NCI-H82 treated with DMSO at 0.1 percent for 48 hours (cell line): ENCODE results near the gene BRPF3.

Source experiments
- DNase-seq: peaks from one replicate; lab custom pipeline; 2025; ENCODE audit not compliant: unreplicated experiment; lab: John Stamatoyannopoulos, UW

Gene BRPF3

DNA sequence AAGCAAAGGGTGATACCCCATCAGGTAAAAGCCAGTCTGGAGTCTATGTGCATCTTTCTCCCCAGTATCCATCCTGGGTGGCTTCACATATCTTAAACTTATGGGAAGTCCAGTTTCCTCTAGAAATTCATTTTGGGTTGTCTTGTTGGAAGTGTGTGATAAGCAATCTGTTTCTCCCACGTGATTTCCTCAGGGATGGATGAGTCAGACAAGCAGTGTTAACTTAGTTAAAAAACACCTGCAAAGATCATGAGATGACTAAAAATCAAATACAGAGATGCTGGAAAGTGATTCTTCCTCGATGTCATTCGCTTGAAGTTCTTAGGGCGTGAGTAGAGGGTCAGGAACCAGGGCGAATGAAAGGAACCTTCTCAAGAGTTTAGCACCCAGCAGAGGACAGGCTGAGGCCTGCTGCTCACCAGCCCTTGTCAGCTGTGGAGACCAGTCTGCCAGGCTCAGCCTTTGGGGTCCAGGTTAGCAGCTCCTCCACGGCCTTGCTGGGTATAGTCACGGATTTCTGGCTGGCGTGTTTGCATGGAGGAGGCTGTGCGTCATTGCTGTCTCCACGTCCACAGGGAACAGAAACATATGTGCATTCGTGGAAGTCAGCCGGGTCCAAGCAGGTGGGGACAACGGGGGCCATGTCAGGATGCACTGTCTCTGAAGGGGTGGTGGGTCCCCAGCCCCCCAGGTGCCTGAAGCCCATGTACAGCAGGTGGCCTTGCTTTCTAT, 70.5 kb downstream of the BRPF3 start:
- DNase-seq, result no peak

DNA sequence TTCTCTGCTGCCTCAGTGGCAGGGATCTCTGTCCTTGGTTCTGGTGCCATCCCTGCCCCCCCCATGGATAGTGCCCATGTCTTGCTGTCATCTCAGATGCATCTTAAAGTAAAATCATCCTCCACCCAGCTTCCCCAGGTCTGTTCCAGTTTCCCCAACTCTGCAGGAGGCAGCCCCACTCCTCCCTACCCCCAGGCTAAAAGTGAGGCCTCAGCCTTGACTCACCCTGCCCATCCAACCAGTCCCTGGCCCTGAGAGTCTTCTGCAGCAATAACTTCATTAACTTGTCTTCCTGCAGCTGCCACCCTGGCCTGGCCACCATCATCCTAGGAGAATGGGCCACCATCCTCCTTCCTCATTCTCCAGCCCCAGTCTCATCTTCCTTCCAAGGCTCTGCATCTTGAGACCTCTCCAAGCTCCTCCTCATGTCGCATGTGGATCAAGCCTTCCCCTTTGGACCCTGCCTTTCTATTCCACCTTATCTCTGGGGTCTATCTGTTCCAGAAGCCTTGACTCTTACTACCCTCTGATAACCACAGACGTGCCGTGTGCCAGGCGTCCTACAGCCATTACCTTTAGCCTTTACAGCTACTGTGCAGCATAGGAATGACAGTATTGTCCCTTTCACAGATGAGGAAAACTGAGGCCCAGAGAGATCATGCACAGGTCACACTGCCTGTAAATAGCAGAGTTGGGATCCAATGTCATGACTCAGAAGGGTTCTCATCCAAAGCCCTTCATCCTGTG, 71.4 kb downstream of the BRPF3 start:
- DNase-seq, result no peak

DNA sequence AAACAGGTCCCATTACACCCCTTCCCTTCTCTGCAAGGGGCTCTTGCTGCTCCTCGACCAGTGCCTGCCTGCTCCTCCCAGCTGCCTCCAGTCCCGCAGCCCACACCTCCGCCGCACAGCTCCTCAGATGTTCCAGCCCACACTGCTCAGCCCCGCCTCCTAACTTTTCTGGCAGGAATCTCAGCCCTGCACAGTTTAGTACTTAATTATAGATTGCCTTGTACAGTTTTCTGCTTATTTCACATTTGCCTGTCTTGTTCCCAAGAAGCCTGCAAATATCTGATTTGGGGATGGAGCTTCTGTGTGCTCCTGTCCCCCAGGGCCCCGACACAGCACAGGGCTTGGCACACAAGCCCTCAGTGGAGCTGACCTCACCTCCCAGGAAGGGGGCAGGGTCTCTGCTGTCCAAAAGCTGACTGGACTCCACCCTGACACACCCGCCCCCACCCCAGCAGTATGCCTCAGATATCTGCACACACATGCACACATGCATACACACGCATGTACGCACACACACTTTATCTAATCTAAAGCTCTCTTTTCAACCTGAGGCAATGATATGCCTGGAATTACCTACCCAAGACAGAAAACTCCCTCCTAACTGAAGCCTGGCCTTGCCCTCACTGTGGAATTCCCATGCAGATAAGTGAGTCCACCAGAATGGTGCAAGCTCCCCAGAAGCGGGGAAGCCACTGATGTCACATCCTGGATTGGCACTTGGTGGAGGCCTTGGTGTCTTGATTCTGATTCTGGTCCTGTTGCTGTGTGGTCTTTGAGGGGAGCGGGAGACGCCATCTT, 72.1 kb downstream of the BRPF3 start:
- no peak for DNase-seq

- no peak for DNase-seq
These were observed 73.5 kb downstream of the BRPF3 start, which contains the start of gene PNPLA1 for GRCh38 chr6:36269834-36270705. Gene PNPLA1, plus strand, starts transcription at chr6:36270060. Its CDS starts 400 bp downstream, at chr6:36270460.

- DNase-seq, result peak; percentile 44
These were observed 75.7 kb downstream of the BRPF3 start for GRCh38 chr6:36272234-36272633.

- no peak for DNase-seq
These were observed 76.5 kb downstream of the BRPF3 start for GRCh38 chr6:36273067-36273466.

GRCh38 chr6:36273802-36274514, 77.4 kb downstream of the BRPF3 start:
- DNase-seq, result no peak

GRCh38 chr6:36276581-36277536, 80.3 kb downstream of the BRPF3 start:
- no peak for DNase-seq

GRCh38 chr6:36277946-36278470, 81.5 kb downstream of the BRPF3 start:
- DNase-seq, result no peak

GRCh38 chr6:36280467-36280866, 83.9 kb downstream of the BRPF3 start:
- DNase-seq, result no peak

GRCh38 chr6:36280983-36281382, 84.4 kb downstream of the BRPF3 start:
- DNase-seq, result no peak
